GM18873 (cell line): ENCODE results near the gene CACNA1E.
"Not testable (repeated sequence)": the region's sequence is repeated elsewhere in the genome, so short reads cannot be mapped to it uniquely, and the experiment has no call there.

Source experiments
- ATAC-seq: cut with Tn5 transposase; IDR thresholded peaks from one replicate; pipeline ENCODE4 v1.9.1; 2021; ENCODE audit warnings: mild to moderate bottlenecking, moderate library complexity, moderate number of reproducible peaks; ENCODE audit not compliant: unreplicated experiment, low FRiP score

Gene CACNA1E

DNA sequence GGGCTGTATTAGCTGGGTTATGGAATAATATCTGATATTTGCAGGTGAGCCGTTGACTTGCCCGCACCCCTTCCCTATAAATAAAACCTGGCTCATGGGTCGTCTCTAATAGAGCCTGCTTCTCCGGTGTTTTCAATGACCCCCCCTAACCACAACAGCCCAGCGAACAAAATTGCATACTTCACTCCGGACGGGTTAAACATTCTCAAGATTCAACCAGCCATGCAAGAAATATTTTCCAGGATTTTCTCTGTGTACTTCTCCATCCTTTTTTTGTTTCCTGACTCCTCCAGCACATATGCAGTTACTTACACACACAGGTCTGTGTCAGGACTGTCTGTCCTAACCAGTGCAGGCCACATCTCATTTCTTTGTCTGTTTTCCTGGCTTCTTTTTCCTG is 310.5 kb downstream of the CACNA1E start:
- no peak for ATAC-seq

DNA sequence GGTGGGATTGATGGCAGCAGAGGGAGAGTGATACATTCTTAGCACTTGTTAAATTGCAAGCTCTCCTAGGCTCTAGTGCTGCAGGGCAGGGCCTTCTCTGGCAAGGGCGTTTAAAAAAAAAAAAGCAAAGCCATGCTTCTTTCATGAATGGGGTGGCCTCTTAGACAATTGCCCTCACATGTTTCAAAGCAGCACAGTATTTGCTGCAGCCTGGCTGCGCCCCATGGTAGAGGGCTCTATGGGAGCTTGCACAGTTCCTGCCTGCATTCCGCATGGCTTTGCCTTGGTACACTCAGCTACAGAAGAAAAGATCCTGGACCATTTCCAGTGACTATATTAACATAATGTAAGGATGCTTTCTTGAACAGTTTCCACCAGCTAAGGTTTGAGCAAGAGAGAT is 311.0 kb downstream of the CACNA1E start:
- ATAC-seq, result no peak

DNA sequence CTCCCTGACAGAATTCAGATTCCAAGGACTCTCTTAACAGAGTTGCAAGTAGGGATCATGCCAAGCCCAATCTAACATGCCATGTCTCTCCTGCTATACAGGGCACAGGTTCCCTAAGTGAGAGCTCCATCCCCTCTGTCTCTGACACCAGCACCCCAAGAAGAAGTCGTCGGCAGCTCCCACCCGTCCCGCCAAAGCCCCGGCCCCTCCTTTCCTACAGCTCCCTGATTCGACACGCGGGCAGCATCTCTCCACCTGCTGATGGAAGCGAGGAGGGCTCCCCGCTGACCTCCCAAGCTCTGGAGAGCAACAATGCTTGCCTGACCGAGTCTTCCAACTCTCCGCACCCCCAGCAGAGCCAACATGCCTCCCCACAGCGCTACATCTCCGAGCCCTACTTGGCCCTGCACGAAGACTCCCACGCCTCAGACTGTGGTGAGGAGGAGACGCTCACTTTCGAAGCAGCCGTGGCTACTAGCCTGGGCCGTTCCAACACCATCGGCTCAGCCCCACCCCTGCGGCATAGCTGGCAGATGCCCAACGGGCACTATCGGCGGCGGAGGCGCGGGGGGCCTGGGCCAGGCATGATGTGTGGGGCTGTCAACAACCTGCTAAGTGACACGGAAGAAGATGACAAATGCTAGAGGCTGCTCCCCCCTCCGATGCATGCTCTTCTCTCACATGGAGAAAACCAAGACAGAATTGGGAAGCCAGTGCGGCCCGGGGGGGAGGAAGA is 315.0 kb downstream of the CACNA1E start:
- no peak for ATAC-seq

DNA sequence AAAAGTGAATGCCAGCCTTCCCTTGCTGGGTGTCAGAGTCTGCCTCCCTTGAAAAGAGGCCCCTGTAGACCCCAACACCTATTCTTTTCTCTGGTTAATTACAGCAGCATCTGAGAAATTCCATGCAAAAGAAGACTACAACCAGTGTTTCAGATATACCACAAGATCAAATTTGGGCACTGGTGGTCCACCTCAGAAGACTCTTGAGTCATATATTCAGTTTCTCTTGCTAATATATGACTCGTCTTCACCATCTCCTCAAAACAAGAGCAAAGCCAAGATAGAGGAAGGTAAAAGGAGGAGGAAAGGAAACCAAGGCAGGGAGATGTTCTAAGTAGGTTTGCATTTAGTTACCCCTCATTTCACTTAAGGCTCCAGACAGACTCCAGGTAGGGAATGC is 318.3 kb downstream of the CACNA1E start:
- ATAC-seq, result no peak

DNA sequence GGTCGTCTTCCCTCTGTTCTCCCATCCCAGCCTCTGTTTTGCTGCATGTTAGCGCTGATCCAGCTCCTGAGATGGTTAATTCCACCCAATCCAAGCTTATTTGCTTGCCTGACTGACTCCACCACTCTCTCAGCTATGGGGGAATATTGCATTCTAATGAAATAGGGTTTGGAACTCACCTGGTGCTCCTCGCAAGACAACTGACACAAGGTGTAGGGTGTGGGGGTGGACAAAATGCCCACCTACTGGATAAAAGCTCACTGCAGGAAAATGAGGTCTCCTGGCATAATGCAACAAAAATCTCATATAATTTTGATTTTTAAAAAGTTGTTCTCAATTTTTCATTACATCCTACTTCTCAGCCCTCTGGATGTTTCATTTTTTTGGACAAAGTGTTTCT is 319.1 kb downstream of the CACNA1E start:
- no peak for ATAC-seq

DNA sequence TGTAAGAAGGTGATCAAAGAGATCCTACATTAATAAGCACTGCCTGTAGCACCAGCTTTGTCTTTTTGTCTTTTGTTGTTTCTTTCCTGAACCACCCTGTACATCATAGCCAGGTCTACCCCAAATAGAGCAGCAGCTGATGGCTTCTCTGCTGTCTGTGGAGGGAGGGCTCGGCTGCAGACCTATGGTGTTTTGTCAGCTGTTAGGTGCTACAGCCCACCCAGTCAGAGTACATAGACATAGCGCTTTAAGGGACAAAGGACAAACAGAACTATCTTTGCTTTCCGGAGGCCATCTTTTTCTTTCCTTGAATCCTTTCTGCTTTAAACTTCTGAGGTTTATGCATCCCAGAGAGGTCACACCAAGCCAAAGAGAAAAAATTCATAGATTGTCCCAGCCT is 320.1 kb downstream of the CACNA1E start:
- ATAC-seq, result no peak

DNA sequence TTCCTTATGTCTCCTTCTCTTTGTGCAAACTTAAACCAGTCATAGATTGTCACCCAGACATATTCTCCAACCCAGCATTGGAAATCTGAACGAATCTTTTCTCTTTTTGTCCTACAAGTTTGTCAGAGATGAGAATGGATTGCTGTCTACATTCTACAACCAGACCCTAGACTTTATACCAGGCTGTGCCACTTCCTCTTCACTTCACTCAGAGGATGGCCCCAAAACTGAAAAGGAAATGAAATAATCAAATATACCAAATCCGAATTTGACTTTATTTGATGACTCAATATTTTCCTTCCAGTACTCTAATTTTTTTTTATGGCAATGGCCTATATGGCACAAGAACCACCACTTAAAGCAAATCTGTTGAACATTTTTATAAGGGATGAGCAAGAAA is 321.7 kb downstream of the CACNA1E start:
- ATAC-seq, result no peak

DNA sequence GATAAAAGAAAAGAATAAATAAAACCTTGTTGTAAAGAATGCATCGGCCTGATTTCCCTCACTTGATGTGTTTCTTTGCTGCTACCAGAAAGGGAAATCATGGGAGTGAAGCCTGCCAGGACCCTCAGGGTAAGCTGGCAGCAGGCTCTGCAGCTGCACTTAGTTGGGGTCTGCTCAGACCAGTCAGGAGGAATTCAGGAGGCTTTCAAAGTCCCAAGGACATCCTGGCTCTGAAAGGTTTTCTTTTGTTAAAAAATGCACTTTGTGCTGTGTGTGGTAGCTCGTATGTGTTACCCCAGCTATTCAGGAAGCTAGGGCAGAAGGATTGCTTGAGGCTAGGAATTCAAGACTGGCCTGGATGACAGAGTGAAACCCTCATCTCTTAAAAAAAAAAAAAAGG is 323.4 kb downstream of the CACNA1E start:
- ATAC-seq, result no peak

DNA sequence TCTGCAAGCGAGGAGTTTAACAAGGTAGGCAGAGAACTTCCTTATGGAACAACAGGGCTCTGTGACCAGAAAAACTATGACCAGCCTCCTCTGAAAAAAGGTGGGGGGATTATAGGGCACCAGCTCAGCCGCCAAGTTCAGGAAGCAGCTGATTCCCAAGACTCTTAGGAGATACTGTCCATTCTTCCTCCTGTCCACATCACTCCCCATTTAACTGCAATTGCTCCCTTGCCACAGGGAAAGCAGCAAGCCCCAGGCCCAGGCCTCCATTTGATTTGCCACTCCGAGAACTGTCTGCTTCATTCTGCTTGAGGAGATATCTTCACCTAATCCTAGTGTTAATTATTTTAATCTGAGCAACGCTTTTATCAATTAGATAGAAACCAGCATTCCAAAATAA is 323.9 kb downstream of the CACNA1E start:
- ATAC-seq, result no peak

DNA sequence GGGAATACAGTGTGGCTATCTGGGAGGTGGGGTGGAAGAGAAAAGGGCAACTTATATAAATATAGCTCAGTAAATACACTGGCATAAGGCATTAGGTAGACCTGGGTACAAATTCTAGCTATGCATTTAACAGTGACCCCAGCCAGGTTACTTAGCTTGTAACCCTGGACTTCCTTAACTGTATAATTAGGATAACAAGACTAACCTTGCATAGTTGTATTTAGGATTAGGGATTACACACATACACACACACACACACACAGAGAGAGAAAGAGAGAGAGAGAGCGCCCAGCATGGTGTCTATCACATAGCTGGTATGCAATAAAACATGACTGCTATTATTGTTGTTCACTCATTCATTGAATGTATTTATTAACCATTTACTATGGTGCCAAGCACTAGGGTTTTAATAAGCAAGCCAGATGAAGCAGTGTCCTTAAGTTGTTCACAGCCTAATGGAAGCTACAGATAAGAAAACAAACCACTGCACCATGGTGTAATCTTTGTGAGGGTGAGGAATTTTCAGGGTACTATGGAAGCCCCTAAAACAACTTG is 326.8 kb downstream of the CACNA1E start:
- no peak for ATAC-seq

DNA sequence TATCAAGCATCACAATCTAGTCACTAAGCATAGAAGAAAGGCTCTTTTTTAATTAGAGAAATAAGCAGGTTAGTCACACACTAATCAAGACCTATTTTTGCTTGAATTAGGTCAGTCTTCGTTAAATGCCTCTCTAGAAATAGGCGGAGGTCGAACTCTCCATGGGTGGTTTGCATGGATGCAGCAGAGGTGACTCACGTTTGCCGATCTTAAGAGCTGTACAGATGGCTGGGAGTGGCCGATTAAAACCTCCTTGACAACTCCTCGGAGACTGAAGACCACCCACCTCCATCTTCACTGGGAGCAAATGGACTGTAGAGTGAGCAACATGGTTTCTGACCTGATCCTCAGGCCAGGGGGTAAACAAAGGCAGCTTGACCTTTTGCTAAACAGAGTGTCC is 328.9 kb downstream of the CACNA1E start:
- no peak for ATAC-seq

DNA sequence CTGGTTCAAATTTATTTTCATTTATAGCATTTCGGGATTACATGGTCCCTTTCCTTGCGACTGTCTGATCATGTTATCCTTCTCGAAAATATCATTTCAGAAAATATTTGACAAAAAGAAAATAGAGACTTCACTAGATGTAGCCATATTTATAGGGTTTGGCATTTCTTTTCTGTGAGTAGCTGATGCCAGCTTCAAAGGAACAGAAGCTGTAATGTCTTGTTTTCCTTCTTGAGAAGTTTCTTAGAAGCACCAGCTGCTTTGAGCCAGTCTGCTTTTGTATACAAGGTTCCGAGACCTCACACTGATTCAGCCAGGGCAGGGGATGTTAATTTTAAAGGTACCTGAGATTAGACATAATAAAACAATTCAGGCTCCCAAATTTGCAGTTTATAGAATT is 329.9 kb downstream of the CACNA1E start:
- no peak for ATAC-seq

DNA sequence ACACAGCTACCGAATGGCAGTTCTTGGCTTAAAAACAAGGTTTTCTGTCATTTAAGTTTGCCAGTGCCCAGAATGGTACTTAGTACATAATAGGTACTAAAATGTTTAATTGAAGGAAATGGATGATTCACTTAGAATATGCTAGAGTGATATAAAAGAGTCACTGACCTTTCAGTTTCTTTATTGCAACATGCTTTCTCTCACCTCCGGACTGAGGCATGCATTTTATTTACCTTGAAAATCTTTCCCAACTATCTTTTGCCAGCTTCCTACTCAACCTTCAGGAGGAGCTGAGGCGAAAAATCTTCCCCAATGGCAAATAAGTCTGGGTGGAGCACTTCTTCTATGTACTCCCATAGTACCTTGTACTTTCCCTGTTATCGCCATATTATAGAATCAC is 333.3 kb downstream of the CACNA1E start:
- no peak for ATAC-seq

DNA sequence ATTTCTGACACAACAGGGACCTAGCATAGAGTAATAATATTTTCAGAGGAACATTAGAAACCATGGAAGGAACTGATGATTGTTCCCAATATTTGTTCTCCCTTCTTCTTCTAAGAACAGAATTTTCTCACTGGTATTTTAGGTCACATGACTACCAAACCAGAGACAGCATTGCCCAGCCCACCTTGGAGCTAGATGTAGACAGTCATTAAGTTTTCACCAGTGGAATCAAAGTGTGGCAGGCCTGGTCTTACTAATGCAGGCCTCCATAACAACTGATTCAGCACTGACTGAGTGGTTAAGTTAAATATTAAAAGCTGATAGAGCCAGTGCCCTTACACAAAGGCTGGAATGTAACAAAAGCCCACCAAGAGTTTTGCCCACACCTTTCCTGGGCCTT is 333.8 kb downstream of the CACNA1E start:
- no peak for ATAC-seq

DNA sequence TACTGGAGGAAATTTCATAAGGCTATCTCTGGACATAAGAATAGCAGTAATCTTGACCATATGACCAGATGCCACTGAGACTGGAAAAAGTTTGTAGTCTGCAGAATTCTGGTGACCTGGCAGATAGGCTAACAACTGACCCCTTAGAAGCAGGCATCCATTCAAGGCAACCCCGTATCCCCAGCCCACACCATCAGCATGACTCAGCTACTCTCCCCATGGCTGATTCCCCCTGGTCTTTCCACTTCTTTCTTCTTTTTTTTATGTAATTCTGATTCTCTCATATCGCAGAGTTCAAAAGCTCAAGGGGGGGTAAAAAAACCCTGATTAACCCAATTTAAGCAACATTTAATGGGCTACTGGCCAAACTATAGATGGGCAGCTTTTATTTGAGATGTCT is 335.1 kb downstream of the CACNA1E start:
- no peak for ATAC-seq

DNA sequence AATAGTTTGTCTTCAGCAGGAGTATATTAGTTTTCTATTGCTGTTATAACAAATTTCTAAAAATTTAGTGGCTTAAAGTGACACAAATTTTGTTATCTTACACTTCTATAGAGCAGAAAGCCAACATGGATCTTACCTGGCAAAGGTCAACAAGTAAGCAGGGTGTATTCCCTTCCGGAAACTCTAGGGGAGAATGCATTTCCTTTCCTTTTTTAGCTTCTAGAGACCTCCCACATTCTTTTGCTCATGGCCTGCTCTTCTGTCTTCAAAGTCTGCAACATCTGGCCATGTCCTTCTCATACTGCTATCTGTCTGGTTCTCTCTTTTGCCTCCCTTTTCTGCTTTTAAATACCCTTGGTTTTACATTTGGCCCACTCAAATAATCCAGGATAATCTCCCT is 335.6 kb downstream of the CACNA1E start:
- ATAC-seq, result no peak

DNA sequence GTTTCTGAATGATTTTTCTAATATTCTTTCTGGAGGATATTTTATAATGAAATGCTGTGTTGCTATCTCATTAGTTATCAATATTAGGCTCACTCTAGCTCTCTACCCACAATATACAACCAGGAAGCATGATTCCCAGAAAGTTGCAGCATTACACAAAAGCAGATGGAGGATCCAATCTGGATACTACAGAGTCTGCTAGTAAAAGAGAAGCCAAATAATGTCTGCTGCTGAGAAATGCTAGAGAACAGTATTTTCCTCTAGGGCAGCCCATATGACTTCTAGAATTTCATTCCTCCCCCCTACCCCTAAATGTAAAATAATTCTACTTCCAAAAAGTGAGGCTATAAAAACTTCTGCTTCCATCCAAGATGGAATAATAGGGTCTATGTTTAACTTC is 338.4 kb downstream of the CACNA1E start:
- no peak for ATAC-seq

DNA sequence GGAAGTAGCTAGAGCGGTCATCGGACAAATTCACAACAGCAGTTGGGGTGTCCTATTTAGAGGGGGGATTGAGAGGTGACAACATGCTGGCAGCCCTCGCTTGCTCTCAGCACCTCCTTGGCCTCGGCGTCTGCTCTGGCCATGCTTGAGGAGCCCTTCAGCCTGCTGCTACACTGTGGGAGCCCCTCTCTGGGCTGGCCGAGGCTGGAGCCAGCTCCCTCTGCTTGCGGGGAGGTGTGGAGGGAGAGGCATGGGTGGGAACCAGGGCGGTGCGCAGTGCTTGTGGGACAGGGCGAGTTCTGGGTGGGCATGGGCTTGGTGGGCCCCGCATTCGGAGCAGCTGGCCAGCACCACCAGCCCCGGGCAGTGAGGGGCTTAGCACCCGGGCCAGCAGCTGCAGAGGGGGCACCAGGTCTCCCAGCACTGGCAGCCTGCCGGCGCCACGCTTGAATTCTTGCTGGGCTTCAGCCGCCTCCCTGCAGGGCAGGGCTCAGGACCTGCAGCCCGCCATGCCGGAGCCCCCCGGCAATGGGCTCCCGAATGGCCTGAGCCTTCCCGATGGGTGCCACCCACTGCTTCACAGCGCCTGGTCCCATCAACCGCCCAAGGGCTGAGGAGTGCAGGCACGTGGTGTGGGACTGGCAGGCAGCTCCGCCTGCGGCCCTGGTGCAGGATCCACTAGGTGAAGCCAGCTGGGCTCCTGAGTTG is 349.0 kb downstream of the CACNA1E start:
- not testable (repeated sequence) for ATAC-seq

DNA sequence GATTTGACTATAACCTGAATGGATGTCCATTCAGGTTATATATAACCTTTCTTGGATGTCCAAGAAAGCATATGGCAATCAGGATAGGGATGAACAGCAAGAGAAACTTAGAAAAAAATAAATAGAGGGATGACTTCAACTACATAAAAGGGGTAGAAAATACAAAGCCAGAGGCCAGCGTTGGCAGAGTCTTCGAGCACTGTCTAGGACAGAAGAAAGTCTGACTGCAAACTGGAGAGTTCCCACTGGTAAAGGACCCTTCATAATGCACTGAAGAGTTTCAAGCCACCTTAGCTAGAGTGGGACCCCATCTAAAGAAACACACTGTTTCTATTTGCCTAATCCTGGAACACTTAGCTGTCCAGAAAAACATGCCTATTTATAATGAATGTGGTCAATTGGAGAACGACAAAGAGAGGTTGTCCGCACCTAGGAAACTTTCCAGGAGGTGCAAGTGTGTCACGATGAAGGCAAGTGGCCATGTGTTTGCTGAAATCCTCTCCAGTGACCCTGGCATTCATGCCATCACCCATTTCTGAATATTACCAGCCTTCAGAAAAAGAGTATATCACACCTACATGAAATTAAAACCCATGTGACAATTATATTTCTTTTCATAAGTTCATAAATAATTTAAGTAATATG is 362.8 kb downstream of the CACNA1E start:
- ATAC-seq, result no peak

DNA sequence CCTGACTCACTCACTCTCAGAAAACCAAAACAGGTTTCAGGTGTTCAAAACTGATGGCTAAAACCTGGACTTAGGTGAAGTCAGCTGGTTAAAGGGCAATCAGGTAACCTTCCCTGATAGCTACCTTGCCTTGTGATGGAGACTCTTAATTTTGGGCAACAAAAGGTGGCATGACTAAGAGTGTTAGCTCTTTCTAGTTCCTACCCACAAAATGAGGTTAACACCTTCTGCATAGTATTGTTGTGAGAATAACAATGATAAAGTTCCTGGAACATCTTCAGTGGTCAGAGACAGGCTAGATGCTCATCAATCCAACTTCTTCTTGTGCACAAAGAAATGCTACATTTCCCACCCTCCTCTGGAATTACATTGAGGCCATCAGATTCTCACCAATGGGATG is 363.4 kb downstream of the CACNA1E start:
- no peak for ATAC-seq

DNA sequence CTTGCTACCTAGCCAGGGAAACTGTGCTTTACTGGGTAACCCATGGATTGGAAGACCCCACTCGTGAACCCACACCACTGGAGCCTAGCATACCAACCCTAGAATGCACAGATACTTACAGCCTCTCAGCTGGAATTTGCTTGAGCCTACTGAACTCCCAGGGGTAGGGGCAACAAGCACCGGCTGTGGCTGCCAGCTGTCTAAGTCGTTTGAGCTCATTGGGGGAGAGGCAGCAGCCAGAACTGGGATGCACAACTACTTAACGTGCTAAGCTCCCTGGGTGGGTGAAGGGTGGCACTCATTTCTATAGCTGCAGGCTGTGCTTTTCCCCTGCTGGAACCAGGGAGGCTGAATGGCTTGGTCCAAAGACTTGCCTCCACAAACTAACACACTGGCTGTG is 365.8 kb downstream of the CACNA1E start:
- no peak for ATAC-seq
